GM23338 (cell line): ENCODE results near the gene CSH2. TPM values are rescaled to one million over a fixed set of nuclear protein-coding genes. Genes with fewer than 3 reads are reported as not detected.

ENCODE experiments used
- ATAC-seq: fragments of 200-7000 bp; cut with Tn5 transposase; 3 replicates; pipeline ENCODE4 v1.9.1; 2020
- DNase-seq: peaks from one replicate; pipeline ENCODE4 v3.0.0-alpha.2; 2015; ENCODE audit warnings: low spot score
- H2AFZ ChIP-seq: fragments of 200-600 bp; sonication (generic); 2 replicates; pipeline ENCODE4 v1.8.0; 2016; ENCODE audit warnings: antibody characterized with exemption, mild to moderate bottlenecking, moderate library complexity
- H3F3A ChIP-seq: fragments of 200-600 bp; sonication (generic); replicated peaks from 2 replicates; pipeline ENCODE4 v1.8.0; 2017; ENCODE audit warnings: antibody characterized with exemption, mixed run types, low read depth
- H3K27ac ChIP-seq: fragments of 200-600 bp; sonication (generic); 2 replicates; pipeline ENCODE4 v1.6.1; 2016; ENCODE audit warnings: low read depth
- H3K27me3 ChIP-seq: fragments of 200-600 bp; sonication (generic); 2 replicates; pipeline ENCODE4 v1.8.0; 2016; ENCODE audit warnings: mild to moderate bottlenecking, mixed run types, moderate library complexity; ENCODE audit not compliant: insufficient read depth
- H3K36me3 ChIP-seq: fragments of 200-600 bp; sonication (generic); 2 replicates; pipeline ENCODE4 v1.8.0; 2016; ENCODE audit warnings: mild to moderate bottlenecking; ENCODE audit not compliant: insufficient read depth
- H3K4me1 ChIP-seq: fragments of 200-600 bp; sonication (generic); 2 replicates; pipeline ENCODE4 v1.8.0; 2016; ENCODE audit warnings: mild to moderate bottlenecking, moderate library complexity; ENCODE audit not compliant: insufficient read depth
- H3K4me2 ChIP-seq: fragments of 200-600 bp; sonication (generic); 2 replicates; pipeline ENCODE4 v1.7.1; 2017; ENCODE audit warnings: mixed run types
- H3K4me3 ChIP-seq: fragments of 200-600 bp; sonication (generic); 2 replicates; pipeline ENCODE4 v1.6.1; 2016; ENCODE audit warnings: mixed run types
- H3K79me2 ChIP-seq: fragments of 200-600 bp; sonication (generic); replicated peaks from 2 replicates; pipeline ENCODE4 v1.8.0; 2017; ENCODE audit warnings: mild to moderate bottlenecking; ENCODE audit not compliant: insufficient read depth
- H3K9me2 ChIP-seq: fragments of 200-600 bp; sonication (generic); 2 replicates; pipeline ENCODE4 v1.8.0; 2017; ENCODE audit not compliant: insufficient read depth
- H4K20me1 ChIP-seq: fragments of 200-600 bp; sonication (generic); replicated peaks from 2 replicates; pipeline ENCODE4 v1.8.0; 2017; ENCODE audit warnings: mild to moderate bottlenecking; ENCODE audit not compliant: insufficient read depth
- H3K27ac Mint-ChIP-seq: 2 replicates; pipeline ENCODE4 v1.8.0; 2020; ENCODE audit warnings: inconsistent platforms, mild to moderate bottlenecking, moderate library complexity, mixed read lengths
- H3K27me3 Mint-ChIP-seq: 3 replicates; pipeline ENCODE4 v1.8.0; 2022; ENCODE audit warnings: low read depth, mild to moderate bottlenecking, moderate library complexity, mixed read lengths, inconsistent platforms; ENCODE audit not compliant: insufficient read depth, poor library complexity
- H3K36me3 Mint-ChIP-seq: 3 replicates; pipeline ENCODE4 v1.8.0; 2021; ENCODE audit warnings: low read depth, mild to moderate bottlenecking, inconsistent platforms, moderate library complexity, mixed read lengths
- H3K4me1 Mint-ChIP-seq: 3 replicates; pipeline ENCODE4 v1.8.0; 2020; ENCODE audit warnings: mild to moderate bottlenecking, inconsistent platforms, mixed read lengths
- H3K4me3 Mint-ChIP-seq: 3 replicates; pipeline ENCODE4 v1.8.0; 2021; ENCODE audit warnings: moderate library complexity, mild to moderate bottlenecking, inconsistent platforms, mixed read lengths
- H3K9me3 Mint-ChIP-seq: 3 replicates; pipeline ENCODE4 v1.8.0; 2020; ENCODE audit warnings: moderate library complexity, mild to moderate bottlenecking, inconsistent platforms, mixed read lengths
- CTCF ChIP-seq, 2 experiments: fragments of 200-600 bp in 1 of 2; sonication (generic) in 1 of 2; conservative IDR thresholded peaks; 2 replicates each; pipeline versions ENCODE4 v1.5.1 to v1.6.1; 2016 to 2017; ENCODE audit warnings: antibody characterized with exemption in 2 of 2, low read depth in 2 of 2, mild to moderate bottlenecking in 2 of 2, moderate library complexity in 1 of 2
- ETS1 ChIP-seq: IDR thresholded peaks from 2 replicates; pipeline ENCODE4 v1.6.1; 2016; ENCODE audit warnings: antibody characterized with exemption
- EZH2phosphoT487 ChIP-seq: fragments of 200-600 bp; sonication (generic); IDR thresholded peaks from one replicate; pipeline ENCODE4 v1.8.1; 2018; ENCODE audit warnings: antibody characterized with exemption; ENCODE audit not compliant: unreplicated experiment
- NANOG ChIP-seq: IDR thresholded peaks from 2 replicates; pipeline ENCODE4 v1.6.1; 2016; ENCODE audit warnings: antibody characterized with exemption, borderline replicate concordance
- POLR2AphosphoS5 ChIP-seq: IDR thresholded peaks from 2 replicates; pipeline ENCODE4 v1.6.1; 2016; ENCODE audit warnings: antibody characterized with exemption, low read depth
- REST ChIP-seq: IDR thresholded peaks from one replicate; pipeline ENCODE4 v1.6.1; 2018; ENCODE audit warnings: antibody characterized with exemption; ENCODE audit not compliant: unreplicated experiment
- STAT1 ChIP-seq: IDR thresholded peaks from one replicate; pipeline ENCODE4 v1.6.1; 2016; ENCODE audit warnings: antibody characterized with exemption; ENCODE audit not compliant: unreplicated experiment
- ZNF114 ChIP-seq: fragments of 250-450 bp; sonication (Bioruptor Pico); IDR thresholded peaks from 2 replicates; pipeline ENCODE4 v1.5.0; 2020; ENCODE audit warnings: mild to moderate bottlenecking, moderate library complexity
- ZNF462 ChIP-seq: fragments of 250-450 bp; sonication (Bioruptor Pico); IDR thresholded peaks from 2 replicates; pipeline ENCODE4 v1.5.0; 2020; ENCODE audit warnings: mild to moderate bottlenecking, moderate library complexity
- polyA plus RNA-seq: library from polyadenylated mRNA; unstranded; fragments of >200 nt; fragmentation: Nextera tagmentation; extraction: Ambion mirVana; gene quantifications from 2 replicates; pipeline ENCODE4 v1.2.1, GENCODE V29; 2016
- total RNA-seq: library from RNA; depleted of rRNA; stranded (reverse); fragments of >200 nt; shearing (Covaris generic); gene quantifications from 2 replicates; pipeline ENCODE4 v1.2.3, GENCODE V29; 2014

CSH2 gene
- total and polyA plus RNA-seq, 2 experiments from 2014 or later: 0.37 TPM; not detected in 1

- TF ChIP-seq ZNF462 (no peak), ETS1 (no peak)
Measured at GRCh38 chr17:63911657-63912100, 38.2 kb upstream of the CSH2 start (continued).

- Histone ChIP-seq H3K4me2 (peak within 1 kb of the TSS; percentile 21), H3F3A (no peaks in the 10 kb centered on the region), H3K4me1 (no peaks in the 10 kb centered on the region; the same call in 1 of the 2 replicates), H3K4me3 (no peak within 1 kb of the TSS), H3K9me2 (no peaks in the 10 kb centered on the region), H3K27ac (no peak within 1 kb of the TSS), H3K27me3 (no peaks in the 10 kb centered on the region), H4K20me1 (no peaks in the 10 kb centered on the region), H3K79me2 (no peaks in the 10 kb centered on the region), H3K36me3 (no peaks in the 10 kb centered on the region), H2AFZ (peak within 1 kb of the TSS; percentile 16; the same call in 1 of the 2 replicates)
- peaks cover 7% of the 10 kb centered on the region for H3K27me3 Mint-ChIP-seq
- H3K27ac Mint-ChIP-seq: no peak within 1 kb of the TSS
- DNase-seq: peak; percentile 16
- no peaks in the 10 kb centered on the region for H3K36me3 Mint-ChIP-seq
- ATAC-seq: no peak
- peaks cover 20% of the 10 kb centered on the region for H3K4me1 Mint-ChIP-seq
- no peak within 1 kb of the TSS for H3K4me3 Mint-ChIP-seq
- no peaks in the 10 kb centered on the region for H3K9me3 Mint-ChIP-seq
- TF ChIP-seq EZH2phosphoT487 (no peak), CTCF (conservative IDR thresholded peaks at IDR 0.05; ENCODE audit: low read depth in 2 of 2) (no peak), POLR2AphosphoS5 (no peak), REST (no peak), STAT1 (no peak), ZNF114 (CRISPR knock-in tag) (no peak), NANOG (no peak)
Measured at GRCh38 chr17:63911041-63911635, 37.7 kb upstream of the CSH2 start, which contains the start of gene CSHL1. CSHL1 (minus strand) TSS chr17:63911258; CDS start chr17:63911196, 62 bp downstream.
